ENCODE results near the gene EME1.

DNA sequence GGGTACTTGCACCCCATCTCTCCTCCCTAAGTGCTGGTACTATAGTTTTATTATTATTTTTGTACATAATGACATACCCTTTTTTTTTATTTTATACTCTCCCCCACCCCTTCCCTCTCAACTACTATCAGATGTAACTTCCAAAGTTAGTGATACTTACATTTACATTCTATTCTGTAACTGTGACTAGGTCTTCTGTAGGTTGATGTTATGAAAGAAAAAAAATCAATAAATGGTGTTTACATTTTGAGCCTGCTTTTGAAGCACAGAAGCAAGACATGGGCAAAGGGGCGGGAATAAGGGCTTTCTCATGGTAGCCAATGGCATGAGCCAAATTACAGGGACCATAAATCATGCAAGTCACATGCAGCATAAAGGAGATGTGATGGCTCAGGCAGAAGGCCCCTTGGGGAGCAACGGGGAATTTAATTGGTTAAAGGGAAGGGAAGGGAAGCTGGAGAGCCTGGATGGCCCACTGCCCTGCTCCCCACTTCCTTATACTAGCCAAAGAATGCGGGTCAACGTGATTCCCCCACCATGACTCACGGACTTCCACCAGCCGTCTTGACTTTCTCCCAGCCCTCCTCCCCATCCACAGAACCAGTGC lies 50.6 kb downstream of the EME1 start:
- TF ChIP-seq EZH2 (IDR thresholded peaks at IDR 0.05; ENCODE audit: low read depth, low read length, severe bottlenecking) (no peak), GTF2F1 (IDR thresholded peaks at IDR 0.05; ENCODE audit: borderline replicate concordance, low read depth, low read length) (no peak), CTCF (IDR thresholded peaks at IDR 0.05; ENCODE audit: control extremely low read depth in 1 of 3, insufficient read depth in 1 of 3, low read depth in 1 of 3, low read length in 3 of 3) (no peak), CHD1 (IDR thresholded peaks at IDR 0.05; ENCODE audit: low read depth, low read length) (no peak), KDM5A (IDR thresholded peaks at IDR 0.05; ENCODE audit: low read length) (no peak)

All from H1 (cell line).